ENCODE results near the gene PTPRG. TPM values are rescaled to one million over a fixed set of nuclear protein-coding genes. Genes with fewer than 3 reads are reported as not detected.

PTPRG gene
- total RNA-seq, 1 experiment from 2014 or later = 32.1 TPM

DNA sequence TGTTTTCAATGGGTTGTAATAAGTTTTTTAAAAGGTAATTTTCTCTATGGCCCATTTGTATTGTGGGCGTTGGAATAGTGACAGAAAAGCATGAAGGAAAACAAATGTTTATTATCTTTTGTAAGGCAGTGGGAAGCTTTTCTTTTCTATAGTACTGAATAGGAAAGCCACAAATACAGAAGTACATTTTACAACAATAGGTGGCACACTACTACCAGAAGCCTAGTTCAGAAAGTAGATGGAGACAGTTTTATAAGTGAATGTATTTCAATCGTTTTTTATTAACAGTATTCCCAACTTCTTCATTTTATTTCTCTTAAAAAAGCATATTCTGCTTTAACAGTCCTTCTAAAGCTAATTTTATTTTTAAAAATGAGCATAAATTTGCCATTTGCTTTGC, 296.7 kb downstream of the PTPRG start:
- no peaks in the 10 kb centered on the region for H4K20me1 ChIP-seq (ENCODE audit: insufficient read depth)
- H3K79me2 ChIP-seq (ENCODE audit: insufficient read depth, low read length) = no peaks in the 10 kb centered on the region
- no peaks in the 10 kb centered on the region for H3K36me3 ChIP-seq (ENCODE audit: control insufficient read depth in 1 of 2, insufficient read depth in 2 of 2, low read length in 2 of 2)
- no peak overlapping the region for H2AFZ ChIP-seq (ENCODE audit: low read depth, low read length, poor library complexity, severe bottlenecking)
- H3K9me3 ChIP-seq (ENCODE audit: control insufficient read depth in 1 of 2, insufficient read depth in 1 of 2, low read depth in 1 of 2, low read length in 2 of 2) = no peaks in the 10 kb centered on the region
- DNase-seq (ENCODE audit: low read depth, low spot score) (peak; percentile 7), ATAC-seq (no peak)
- TF ChIP-seq ZBTB33 (IDR thresholded peaks at IDR 0.05; ENCODE audit: extremely low read depth, insufficient replicate concordance, low read length) = no peak
- no peak for TF ChIP-seq ELF1 (IDR thresholded peaks at IDR 0.05; ENCODE audit: borderline replicate concordance, low read depth)
- no peak for TF ChIP-seq MAX (IDR thresholded peaks at IDR 0.05)
- no peak for TF ChIP-seq TCF7L2 (IDR thresholded peaks at IDR 0.05; ENCODE audit: borderline replicate concordance, extremely low read depth, insufficient read depth, insufficient read length)
- TF ChIP-seq ZNF274 (IDR thresholded peaks at IDR 0.05; ENCODE audit: low read depth, low read length) = no peak
- TF ChIP-seq CTCF (IDR thresholded peaks at IDR 0.05 in 2 of 3, conservative IDR thresholded peaks at IDR 0.05 in 1 of 3; ENCODE audit: borderline replicate concordance in 1 of 3, insufficient read depth in 1 of 3, low read depth in 2 of 3, low read length in 2 of 3) = peak in 2 of 3 experiments; percentile 50 to 56; a peak in 3 of 6 replicates
- no peak for TF ChIP-seq EZH2phosphoT487 (IDR thresholded peaks at IDR 0.05; ENCODE audit: borderline replicate concordance)
- no peak for TF ChIP-seq SRF (IDR thresholded peaks at IDR 0.05; ENCODE audit: low read depth)
- TF ChIP-seq, protein P1, sequence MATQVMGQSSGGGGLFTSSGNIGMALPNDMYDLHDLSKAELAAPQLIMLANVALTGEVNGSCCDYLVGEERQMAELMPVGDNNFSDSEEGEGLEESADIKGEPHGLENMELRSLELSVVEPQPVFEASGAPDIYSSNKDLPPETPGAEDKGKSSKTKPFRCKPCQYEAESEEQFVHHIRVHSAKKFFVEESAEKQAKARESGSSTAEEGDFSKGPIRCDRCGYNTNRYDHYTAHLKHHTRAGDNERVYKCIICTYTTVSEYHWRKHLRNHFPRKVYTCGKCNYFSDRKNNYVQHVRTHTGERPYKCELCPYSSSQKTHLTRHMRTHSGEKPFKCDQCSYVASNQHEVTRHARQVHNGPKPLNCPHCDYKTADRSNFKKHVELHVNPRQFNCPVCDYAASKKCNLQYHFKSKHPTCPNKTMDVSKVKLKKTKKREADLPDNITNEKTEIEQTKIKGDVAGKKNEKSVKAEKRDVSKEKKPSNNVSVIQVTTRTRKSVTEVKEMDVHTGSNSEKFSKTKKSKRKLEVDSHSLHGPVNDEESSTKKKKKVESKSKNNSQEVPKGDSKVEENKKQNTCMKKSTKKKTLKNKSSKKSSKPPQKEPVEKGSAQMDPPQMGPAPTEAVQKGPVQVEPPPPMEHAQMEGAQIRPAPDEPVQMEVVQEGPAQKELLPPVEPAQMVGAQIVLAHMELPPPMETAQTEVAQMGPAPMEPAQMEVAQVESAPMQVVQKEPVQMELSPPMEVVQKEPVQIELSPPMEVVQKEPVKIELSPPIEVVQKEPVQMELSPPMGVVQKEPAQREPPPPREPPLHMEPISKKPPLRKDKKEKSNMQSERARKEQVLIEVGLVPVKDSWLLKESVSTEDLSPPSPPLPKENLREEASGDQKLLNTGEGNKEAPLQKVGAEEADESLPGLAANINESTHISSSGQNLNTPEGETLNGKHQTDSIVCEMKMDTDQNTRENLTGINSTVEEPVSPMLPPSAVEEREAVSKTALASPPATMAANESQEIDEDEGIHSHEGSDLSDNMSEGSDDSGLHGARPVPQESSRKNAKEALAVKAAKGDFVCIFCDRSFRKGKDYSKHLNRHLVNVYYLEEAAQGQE (IDR thresholded peaks at IDR 0.05; ENCODE audit: low read depth) = no peak
- TF ChIP-seq ATF3 (IDR thresholded peaks at IDR 0.05) = no peak
- TF ChIP-seq CEBPB (IDR thresholded peaks at IDR 0.05; ENCODE audit: low read depth) = no peak
- TF ChIP-seq RAD21 (IDR thresholded peaks at IDR 0.05; ENCODE audit: low read depth) = peak; percentile 72
- TF ChIP-seq JUND (IDR thresholded peaks at IDR 0.05) = no peak
- TF ChIP-seq SP1 (IDR thresholded peaks at IDR 0.05; ENCODE audit: low read depth) = no peak
- TF ChIP-seq EZH2 (IDR thresholded peaks at IDR 0.05) = no peak
- TF ChIP-seq SIN3A (IDR thresholded peaks at IDR 0.05; ENCODE audit: low read depth) = no peak
- no peak for TF ChIP-seq EGR1 (IDR thresholded peaks at IDR 0.05; ENCODE audit: low read depth)
- TF ChIP-seq POLR2A (IDR thresholded peaks at IDR 0.05; ENCODE audit: borderline replicate concordance, extremely low read depth, insufficient read depth, insufficient read length) = no peak
- H3K27ac ChIP-seq (ENCODE audit: low read depth, low read length) = no peak overlapping the region
- ChIA-PET POLR2A (no interaction called here), CTCF (interaction anchor here (1.1 to 1.7 kb wide), 3 partner anchors 25 to 193 kb away, joined by 3 to 5 read pairs (median 4); no protein-coding TSS in a partner anchor), RAD21 (ENCODE audit: low non-redundant PET in 1 of 2, low total read pairs in 2 of 2, uncharacterized antibody in 2 of 2, unreplicated experiment in 2 of 2) (no interaction called here)
- no peak overlapping the region for H3K9ac ChIP-seq (ENCODE audit: low read length)
- BruUV-seq (replicated peaks) = no TSS peak
- intact Hi-C loops (cut with micrococcal nuclease) = loop anchor here (2.0 to 10.0 kb wide), 4 partner anchors 194 to 331 kb away; partner anchors contain the start of gene PTPRG
- H3K4me1 ChIP-seq (ENCODE audit: control insufficient read depth in 1 of 2, insufficient read depth in 2 of 2, low read length in 2 of 2) = no peaks in the 10 kb centered on the region
- H3K4me2 ChIP-seq (ENCODE audit: low read length) = no peak overlapping the region
- H3K4me3 ChIP-seq (replicated peaks in 1 of 2; ENCODE audit: low read depth in 1 of 2, low read length in 2 of 2) = no peak overlapping the region
- no peaks in the 10 kb centered on the region for H3K27me3 ChIP-seq (ENCODE audit: insufficient read depth, low read length)
- no peaks in the 10 kb centered on the region for H3K9me2 ChIP-seq (ENCODE audit: insufficient read depth)
